Endothelial cell of umbilical vein (primary cell): ENCODE results near the gene INHBE. TPM values are rescaled to one million over a fixed set of nuclear protein-coding genes. Genes with fewer than 3 reads are reported as not detected.

Experiments used
- BruUV-seq: library from RNA; stranded (reverse); fragments of 400-500 nt; replicated peaks from 2 replicates; lab custom pipeline; 2021; lab: Mats Ljungman, UMichigan
- CTCF ChIA-PET: fragments of 300-600, 350-600 bp; sonication (Branson Sonifier 250); formaldehyde crosslinking; loops from one replicate; lab custom pipeline; 2021; ENCODE audit warnings: antibody characterized with exemption, inconsistent platforms; lab: Charles Lee
- POLR2A ChIA-PET: fragments of 300-600, 350-600 bp; sonication (Branson Sonifier 250); formaldehyde crosslinking; loops from one replicate; lab custom pipeline; 2021; ENCODE audit warnings: antibody characterized with exemption, inconsistent platforms; lab: Charles Lee
- DNase-seq: peaks from one replicate; pipeline ENCODE4 v3.0.0-alpha.2; 2011; ENCODE audit warnings: low read depth, low spot score
- FAIRE-seq: peaks from 2 replicates; lab custom pipeline; 2011; peaks lifted over from hg19 to GRCh38; lab: Jason Lieb, UNC
- H2AFZ ChIP-seq: 2 replicates; pipeline ENCODE4 v1.6.0; 2012; ENCODE audit warnings: low read depth, low read length, control low read depth, inconsistent platforms
- H3K27ac ChIP-seq: 2 replicates; pipeline ENCODE4 v1.5.1; 2011; ENCODE audit warnings: low read depth, mild to moderate bottlenecking, control low read depth, low read length, moderate library complexity; ENCODE audit not compliant: insufficient read depth
- H3K27me3 ChIP-seq, 2 experiments: 2 replicates each; pipeline versions ENCODE4 v1.6.0 to v1.6.1; 2011; ENCODE audit warnings: low read length in 2 of 2, mixed read lengths in 1 of 2; ENCODE audit not compliant: control insufficient read depth in 2 of 2, insufficient read depth in 2 of 2
- H3K36me3 ChIP-seq, 2 experiments: 2 replicates in 1 of 2; 3 replicates in 1 of 2; pipeline ENCODE4 v1.5.1; 2011; ENCODE audit warnings: low read length in 2 of 2, mild to moderate bottlenecking in 1 of 2, moderate library complexity in 1 of 2; ENCODE audit not compliant: control insufficient read depth in 2 of 2, insufficient read depth in 2 of 2; ENCODE audit errors: extremely low read depth in 1 of 2
- H3K4me1 ChIP-seq: 3 replicates; pipeline ENCODE4 v1.5.1; 2011; ENCODE audit warnings: mild to moderate bottlenecking, low read length; ENCODE audit not compliant: control insufficient read depth, insufficient read depth; ENCODE audit errors: extremely low read depth
- H3K4me2 ChIP-seq: 2 replicates; pipeline ENCODE4 v1.6.1; 2011; ENCODE audit warnings: low read length, control low read depth, mixed read lengths; ENCODE audit not compliant: insufficient read depth
- H3K4me3 ChIP-seq, 3 experiments: fragments of 200-600 bp in 1 of 3; sonication (generic), shearing (Covaris generic) in 1 of 3; replicated peaks in 1 of 3; 2 replicates each; pipeline ENCODE4 v1.5.1; 2011 to 2016; ENCODE audit warnings: control low read depth in 3 of 3, low read length in 3 of 3, mild to moderate bottlenecking in 2 of 3, inconsistent platforms in 1 of 3, low read depth in 1 of 3, moderate library complexity in 1 of 3; ENCODE audit not compliant: insufficient read depth in 1 of 3
- H3K79me2 ChIP-seq: 2 replicates; pipeline ENCODE4 v1.6.0; 2012; ENCODE audit warnings: low read length, inconsistent platforms; ENCODE audit not compliant: control insufficient read depth, insufficient read depth
- H3K9ac ChIP-seq: replicated peaks from 2 replicates; pipeline ENCODE3; 2011; ENCODE audit warnings: low read length, control low read depth; ENCODE audit not compliant: insufficient read depth; ENCODE audit errors: extremely low read depth
- H3K9me1 ChIP-seq: replicated peaks from 3 replicates; pipeline ENCODE4 v1.6.0; 2011; ENCODE audit warnings: mild to moderate bottlenecking, low read length; ENCODE audit not compliant: control insufficient read depth, insufficient read depth; ENCODE audit errors: extremely low read depth
- H3K9me3 ChIP-seq: replicated peaks from 2 replicates; pipeline ENCODE4 v1.5.1; 2012; ENCODE audit warnings: low read length, inconsistent platforms; ENCODE audit not compliant: control insufficient read depth, insufficient read depth
- H4K20me1 ChIP-seq: replicated peaks from 2 replicates; pipeline ENCODE3; 2011; ENCODE audit warnings: mild to moderate bottlenecking, low read length; ENCODE audit not compliant: control insufficient read depth, insufficient read depth; ENCODE audit errors: extremely low read depth
- EZH2 ChIP-seq: IDR thresholded peaks from 2 replicates; pipeline ENCODE4 v1.6.1; 2012; ENCODE audit warnings: borderline replicate concordance, low read depth, mild to moderate bottlenecking, moderate library complexity, low read length, inconsistent platforms; ENCODE audit not compliant: severe bottlenecking
- FOS ChIP-seq: IDR thresholded peaks from 2 replicates; pipeline ENCODE4 v1.6.1; 2011; ENCODE audit warnings: mild to moderate bottlenecking, low read length, moderate library complexity, borderline replicate concordance; ENCODE audit not compliant: insufficient read depth
- GATA2 ChIP-seq: IDR thresholded peaks from 2 replicates; pipeline ENCODE4 v1.7.0; 2011; ENCODE audit warnings: low read depth, mild to moderate bottlenecking, moderate library complexity, mixed read lengths, low read length; ENCODE audit not compliant: insufficient read length, insufficient read depth
- JUN ChIP-seq: IDR thresholded peaks from 2 replicates; pipeline ENCODE4 v1.6.1; 2011; ENCODE audit warnings: borderline replicate concordance, low read depth; ENCODE audit not compliant: insufficient read length, insufficient read depth
- MYC ChIP-seq: IDR thresholded peaks from one replicate; pipeline ENCODE4 v1.6.1; 2011; ENCODE audit warnings: mild to moderate bottlenecking, low read depth, low read length
- POLR2A ChIP-seq: IDR thresholded peaks from 2 replicates; pipeline ENCODE4 v1.6.1; 2012; ENCODE audit warnings: low read depth, mild to moderate bottlenecking, control low read depth, low read length
- POLR2AphosphoS5 ChIP-seq: IDR thresholded peaks from 2 replicates; pipeline ENCODE4 v1.6.1; 2012; ENCODE audit warnings: low read depth, mild to moderate bottlenecking, control low read depth, low read length, moderate library complexity; ENCODE audit not compliant: insufficient read depth
- dilution Hi-C: fragments of 300-500 bp; cut with MboI; formaldehyde crosslinking; loops from one replicate; pipeline ENCODE4 v1.15.0; 2019; ENCODE audit warnings: low sequenced_read_pairs; ENCODE audit not compliant: extremely low pct_ligation_motif_present
- intact Hi-C: fragments of 100-400 bp; cut with micrococcal nuclease; formaldehyde crosslinking; loops from one replicate; pipeline ENCODE4 v1.10.0; 2022
- polyA plus RNA-seq, 4 experiments: library from polyadenylated mRNA; depleted of rRNA in 3 of 4; stranded (reverse) in 3 of 4; unstranded in 1 of 4; fragments of >200 nt; gene quantifications; 2 replicates each; pipeline versions ENCODE4 v1.2.1 to v1.2.3, GENCODE V29; 2011 to 2012; ENCODE audit warnings: missing spikeins in 1 of 4
- total RNA-seq: library from RNA; stranded (reverse); gene quantifications from 2 replicates; pipeline ENCODE4 v1.2.3, GENCODE V29; 2021
- TF ChIP-seq, protein P1 (sequence below), 2 donors: IDR thresholded peaks; 1 replicate in 1 of 2; 2 replicates in 1 of 2; pipeline ENCODE4 v1.5.1; 2011; ENCODE audit warnings: low read length in 2 of 2, mild to moderate bottlenecking in 2 of 2, moderate library complexity in 2 of 2, control low read depth in 1 of 2, inconsistent platforms in 1 of 2, low read depth in 1 of 2; ENCODE audit not compliant: insufficient read depth in 1 of 2; ENCODE audit errors: extremely low read depth in 1 of 2
- TF ChIP-seq, protein P2 (sequence below): IDR thresholded peaks from 2 replicates; pipeline ENCODE4 v1.6.1; 2011; ENCODE audit not compliant: insufficient read depth, insufficient read length

INHBE gene
- total and polyA plus RNA-seq, 2 donors (not counting 3 experiments of a cell fraction or from before 2014, with no cell fraction given): not detected

GRCh38 chr12:57416039-57416996 lies 38.8 kb upstream of the INHBE start:
- Histone ChIP-seq H3K4me1 (no peaks in the 10 kb centered on the region), H3K9me3 (no peaks in the 10 kb centered on the region), H3K27ac (no peak overlapping the region), H3K27me3 (no peaks in the 10 kb centered on the region), H4K20me1 (no peaks in the 10 kb centered on the region), H3K4me2 (no peak overlapping the region), H3K9ac (no peak overlapping the region), H3K4me3 (no peak overlapping the region), H3K79me2 (peaks cover 4% of the 10 kb centered on the region), H3K36me3 (no peaks in the 10 kb centered on the region), H2AFZ (no peak overlapping the region), H3K9me1 (no peaks in the 10 kb centered on the region)
- FAIRE-seq (no peak), DNase-seq (no peak)
- POLR2A ChIA-PET: no interaction called here
- TF ChIP-seq, protein P1, sequence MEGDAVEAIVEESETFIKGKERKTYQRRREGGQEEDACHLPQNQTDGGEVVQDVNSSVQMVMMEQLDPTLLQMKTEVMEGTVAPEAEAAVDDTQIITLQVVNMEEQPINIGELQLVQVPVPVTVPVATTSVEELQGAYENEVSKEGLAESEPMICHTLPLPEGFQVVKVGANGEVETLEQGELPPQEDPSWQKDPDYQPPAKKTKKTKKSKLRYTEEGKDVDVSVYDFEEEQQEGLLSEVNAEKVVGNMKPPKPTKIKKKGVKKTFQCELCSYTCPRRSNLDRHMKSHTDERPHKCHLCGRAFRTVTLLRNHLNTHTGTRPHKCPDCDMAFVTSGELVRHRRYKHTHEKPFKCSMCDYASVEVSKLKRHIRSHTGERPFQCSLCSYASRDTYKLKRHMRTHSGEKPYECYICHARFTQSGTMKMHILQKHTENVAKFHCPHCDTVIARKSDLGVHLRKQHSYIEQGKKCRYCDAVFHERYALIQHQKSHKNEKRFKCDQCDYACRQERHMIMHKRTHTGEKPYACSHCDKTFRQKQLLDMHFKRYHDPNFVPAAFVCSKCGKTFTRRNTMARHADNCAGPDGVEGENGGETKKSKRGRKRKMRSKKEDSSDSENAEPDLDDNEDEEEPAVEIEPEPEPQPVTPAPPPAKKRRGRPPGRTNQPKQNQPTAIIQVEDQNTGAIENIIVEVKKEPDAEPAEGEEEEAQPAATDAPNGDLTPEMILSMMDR (IDR thresholded peaks at IDR 0.05; ENCODE audit: extremely low read depth in 1 of 2, insufficient read depth in 1 of 2, low read depth in 1 of 2, low read length in 2 of 2): no peak
- TF ChIP-seq POLR2AphosphoS5 (no peak), FOS (no peak), EZH2 (no peak), JUN (no peak), POLR2A (no peak), GATA2 (no peak), MYC (no peak)
- TF ChIP-seq, protein P2, sequence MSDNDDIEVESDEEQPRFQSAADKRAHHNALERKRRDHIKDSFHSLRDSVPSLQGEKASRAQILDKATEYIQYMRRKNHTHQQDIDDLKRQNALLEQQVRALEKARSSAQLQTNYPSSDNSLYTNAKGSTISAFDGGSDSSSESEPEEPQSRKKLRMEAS: no peak
- no TSS peak for BruUV-seq
- CTCF ChIA-PET: interaction anchor here (1.3 kb wide), 1 partner anchor 109 kb away, joined by 4 read pairs; no protein-coding TSS in a partner anchor
- dilution Hi-C loops: no loop called here
- intact Hi-C loops: no loop called here
